ENCODE results near the gene PIK3CD.

GRCh38 chr1:9720785-9721605, 69.5 kb downstream of the PIK3CD start:
- no peak for TF ChIP-seq CTCF (IDR thresholded peaks at IDR 0.05)
- no peak for TF ChIP-seq POLR2A (IDR thresholded peaks at IDR 0.05)
